ENCODE data around the gene ESYT2.

ESYT2 gene

GRCh38 chr7:158804335-158804734 is 25.0 kb downstream of the ESYT2 start:
- no peak for DNase-seq

GRCh38 chr7:158803367-158803969 is 25.8 kb downstream of the ESYT2 start:
- DNase-seq = no peak

DNA sequence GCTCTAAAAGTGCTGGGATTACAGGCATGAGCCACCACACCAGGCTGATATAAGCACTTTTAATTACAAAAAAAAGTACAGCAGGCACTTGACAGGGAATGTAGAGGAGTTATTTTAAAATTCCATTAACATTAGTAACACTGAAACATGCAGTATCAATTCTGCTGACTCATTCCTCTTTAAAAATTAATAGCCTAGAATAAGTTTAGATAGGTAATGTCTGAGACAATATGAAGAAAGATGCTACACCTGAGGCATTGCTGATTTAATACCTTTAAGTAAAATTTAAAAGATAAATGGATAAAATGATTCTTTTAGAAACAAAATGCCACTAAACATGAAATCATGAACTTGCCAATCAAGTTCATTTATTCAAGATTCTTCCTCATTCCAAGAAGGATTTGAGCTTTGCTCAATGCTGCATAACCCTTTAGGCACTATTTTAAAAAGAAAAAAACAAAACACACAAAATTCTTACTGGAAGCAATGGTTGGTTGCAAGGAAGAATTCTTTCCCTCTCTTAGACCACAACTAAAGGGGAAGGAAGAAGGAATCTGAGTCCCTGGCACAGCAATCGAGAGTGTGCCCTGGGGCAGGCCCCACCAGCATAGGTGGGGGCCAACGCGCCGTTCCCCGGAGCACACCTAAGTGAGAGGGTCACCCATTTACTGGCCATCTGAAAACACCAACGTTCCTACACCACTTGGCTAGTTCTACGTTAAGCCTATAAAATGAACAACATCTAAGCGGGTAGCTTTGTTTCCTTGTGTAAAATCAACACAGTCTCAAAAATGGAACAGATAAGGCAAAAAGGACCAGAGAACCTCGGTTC is 26.6 kb downstream of the ESYT2 start:
- no peak for DNase-seq

DNA sequence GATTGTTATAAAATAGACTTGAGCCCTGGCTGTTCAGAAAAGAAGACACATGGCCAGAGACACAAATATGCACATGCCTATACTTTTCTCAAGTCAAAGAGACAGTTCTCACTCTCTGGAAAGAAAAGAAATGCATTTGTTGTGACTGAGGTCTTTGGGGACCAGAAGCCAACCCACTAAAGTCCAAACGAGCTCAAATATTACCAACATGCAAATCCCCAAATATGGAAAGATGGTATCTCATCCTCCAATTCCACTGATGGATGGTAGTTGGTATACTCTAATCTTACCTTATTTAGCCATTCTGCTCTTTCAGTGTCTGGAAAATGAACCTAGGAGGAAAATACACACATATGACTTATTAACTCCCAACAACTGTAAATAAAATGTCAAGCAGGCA is 30.6 kb downstream of the ESYT2 start:
- DNase-seq = no peak

- no peak for DNase-seq
Measured at GRCh38 chr7:158796667-158797066, 32.6 kb downstream of the ESYT2 start.

DNA sequence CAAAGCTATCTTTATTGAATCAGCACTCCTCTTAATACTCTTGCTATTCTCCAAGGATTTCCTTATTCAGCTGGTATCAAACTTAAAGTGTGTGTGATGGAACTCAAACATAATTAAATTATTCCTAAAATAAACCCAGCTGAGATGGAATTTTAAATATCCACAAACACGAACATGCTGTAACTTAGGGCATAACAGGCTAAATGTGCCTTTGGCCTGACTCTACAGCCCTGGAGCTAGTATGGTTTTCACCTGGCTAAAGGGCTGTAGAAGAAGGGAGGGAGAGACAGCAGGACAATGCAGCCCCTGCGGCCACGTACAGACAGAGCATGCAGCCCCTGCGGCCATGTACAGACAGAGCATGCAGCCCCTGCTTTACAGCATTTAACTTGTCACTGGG is 34.0 kb downstream of the ESYT2 start:
- no peak for DNase-seq

DNA sequence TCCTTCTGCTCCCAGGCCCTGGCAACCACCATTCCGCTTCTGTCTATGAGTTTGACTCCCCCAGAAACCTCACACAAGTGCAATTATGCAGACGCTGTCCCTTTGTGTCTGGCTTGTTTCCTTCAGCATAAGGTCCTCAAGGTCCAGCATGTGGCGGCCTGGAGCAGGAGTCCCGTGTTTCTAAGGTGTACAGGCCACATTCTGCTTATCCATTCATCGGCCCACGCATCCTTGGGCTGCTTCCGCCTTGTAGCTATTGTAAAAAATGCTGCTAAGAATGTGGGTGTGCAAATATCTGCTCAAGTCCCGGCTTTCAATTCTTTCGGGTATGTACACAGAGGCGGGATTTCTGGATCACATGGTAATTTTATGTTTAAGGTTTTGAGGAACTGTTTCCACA is 38.2 kb downstream of the ESYT2 start:
- DNase-seq = no peak

DNA sequence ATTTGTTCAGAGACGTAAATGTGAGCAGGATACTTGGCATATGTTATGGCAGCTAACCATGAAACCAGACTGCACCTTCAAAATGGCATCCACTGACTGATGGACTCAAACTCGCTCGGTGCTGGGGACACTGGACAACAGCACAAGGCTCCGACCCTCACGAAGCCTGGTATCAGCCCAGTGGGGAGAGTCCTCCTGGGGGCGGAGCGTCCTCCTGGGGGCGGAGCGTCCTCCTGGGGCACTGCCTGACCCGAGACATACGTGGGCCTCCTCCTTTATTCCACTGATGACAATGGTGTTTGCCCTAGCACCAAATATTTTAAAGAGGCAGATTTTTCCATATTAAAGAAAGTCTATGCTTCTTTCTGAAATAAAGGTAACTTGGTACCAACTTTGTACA is 39.5 kb downstream of the ESYT2 start:
- no peak for DNase-seq

- DNase-seq = no peak
Measured at GRCh38 chr7:158786898-158787297, 42.4 kb downstream of the ESYT2 start.

GRCh38 chr7:158784270-158784669 is 45.0 kb downstream of the ESYT2 start:
- no peak for DNase-seq

DNA sequence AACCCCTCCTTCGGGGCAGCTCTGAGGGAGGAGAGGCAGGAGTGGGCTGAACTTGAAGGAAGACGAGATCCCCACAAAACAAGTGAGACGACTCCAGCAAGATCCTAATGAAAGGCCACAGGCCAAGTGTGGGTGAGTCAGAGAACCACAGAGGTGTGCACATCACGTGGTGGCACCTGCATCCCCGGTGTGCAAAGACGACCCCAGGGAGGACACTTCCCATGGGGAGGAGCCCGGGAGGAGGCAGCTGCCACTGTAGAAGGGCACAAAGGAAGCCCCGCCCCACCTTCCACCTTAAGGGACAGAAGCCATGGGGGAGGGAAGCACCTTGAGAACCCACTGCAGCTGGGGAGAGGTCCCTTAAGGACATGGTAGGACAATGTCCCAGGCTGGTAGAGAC is 45.7 kb downstream of the ESYT2 start:
- DNase-seq = no peak

DNA sequence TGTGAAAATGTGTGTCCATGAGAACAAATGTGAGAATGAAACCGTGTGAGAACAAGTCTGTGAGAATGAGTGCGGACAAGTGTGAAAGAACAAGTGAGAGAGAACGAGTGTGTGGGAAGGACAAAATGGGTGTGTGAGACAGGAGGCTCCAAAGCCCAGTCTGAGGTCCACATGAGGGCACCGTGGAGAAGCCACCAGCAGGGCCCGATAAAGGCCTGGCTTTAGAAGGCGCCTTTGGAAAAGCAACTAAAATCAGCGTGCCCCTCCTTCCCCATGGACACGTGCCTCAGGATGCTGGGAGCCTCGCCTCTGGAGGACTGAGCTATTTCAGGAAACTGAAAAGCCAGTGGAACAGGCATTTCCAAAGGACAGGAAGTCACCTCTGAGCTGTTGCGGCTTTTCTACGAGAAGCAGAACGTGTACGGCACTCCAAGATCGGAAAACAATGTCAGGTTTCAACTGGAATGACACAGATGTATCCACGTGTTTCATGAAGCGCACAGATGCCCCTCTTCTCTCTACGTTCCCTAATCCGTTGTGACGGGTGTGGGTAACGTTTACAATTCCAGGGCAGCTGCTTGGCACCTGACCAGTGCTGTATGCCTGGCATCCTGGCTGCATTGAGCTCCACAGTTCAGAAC is 46.4 kb downstream of the ESYT2 start:
- no peak for DNase-seq

DNA sequence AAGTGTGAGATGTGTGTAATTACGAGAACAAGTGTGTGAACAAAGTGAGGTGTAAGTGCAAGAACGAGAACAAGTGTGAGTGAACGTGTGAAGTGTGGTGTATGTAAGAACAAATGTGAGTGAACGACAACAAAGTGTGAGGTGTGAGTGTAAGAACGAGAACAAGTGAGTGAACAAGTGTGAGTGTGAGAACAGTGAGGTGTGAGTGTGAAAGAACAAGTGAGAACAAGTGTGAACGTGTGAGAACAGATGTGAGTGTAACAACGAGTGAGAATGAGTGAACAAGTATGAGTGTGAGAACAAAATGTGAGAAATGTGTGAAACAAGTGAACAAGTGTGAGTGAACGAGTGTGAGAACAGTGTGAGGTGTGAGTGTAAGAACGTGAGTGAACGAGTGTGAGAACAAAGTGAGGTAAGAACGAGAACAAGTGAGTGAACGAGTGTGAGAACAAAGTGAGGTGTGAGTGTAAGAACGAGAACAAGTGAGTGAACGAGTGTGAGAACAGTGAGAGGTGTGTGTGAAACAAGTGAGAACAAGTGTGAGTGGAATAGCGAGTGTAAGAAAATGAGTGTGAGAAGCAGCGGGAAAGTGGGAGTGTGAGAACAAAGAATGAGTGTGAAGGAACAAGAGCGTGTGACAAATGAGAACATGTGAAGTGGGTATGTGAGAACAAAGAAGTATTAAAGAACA is 47.2 kb downstream of the ESYT2 start:
- DNase-seq = no peak

DNA sequence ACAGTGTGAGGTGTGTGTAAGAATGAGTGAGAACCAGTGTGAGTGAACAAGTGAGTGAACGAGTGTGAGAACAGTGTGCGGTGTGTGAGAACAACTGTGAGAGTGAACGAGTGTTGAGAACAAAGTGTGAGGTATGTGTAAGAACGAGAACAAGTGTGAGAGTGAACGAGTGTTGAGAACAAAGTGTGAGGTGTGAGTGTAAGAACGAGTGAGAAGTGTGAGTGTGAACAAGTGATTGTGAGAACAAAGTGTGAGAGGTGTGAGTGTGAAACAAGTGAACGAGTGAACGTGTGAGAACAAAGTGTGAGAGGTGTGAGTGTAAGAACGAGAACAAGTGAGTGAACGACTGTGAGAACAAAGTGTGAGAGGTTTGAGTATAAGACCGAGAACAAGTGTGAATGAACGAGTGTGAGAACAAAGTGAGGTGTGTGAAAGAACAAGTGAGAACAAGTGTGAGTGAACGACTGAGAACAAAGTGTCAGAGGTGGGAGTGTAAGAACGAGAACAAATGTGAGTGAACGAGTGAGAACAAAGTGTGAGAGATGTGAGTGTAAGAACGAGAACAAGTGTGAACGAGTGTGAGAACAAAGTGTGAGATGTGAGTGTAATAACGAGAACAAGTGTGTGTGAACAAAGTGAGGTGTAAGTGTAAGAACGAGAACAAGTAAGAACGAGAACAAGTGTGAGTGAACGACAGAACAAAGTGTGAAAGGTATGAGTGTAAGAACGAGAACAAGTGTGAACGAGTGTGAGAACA is 47.9 kb downstream of the ESYT2 start:
- DNase-seq = no peak

DNA sequence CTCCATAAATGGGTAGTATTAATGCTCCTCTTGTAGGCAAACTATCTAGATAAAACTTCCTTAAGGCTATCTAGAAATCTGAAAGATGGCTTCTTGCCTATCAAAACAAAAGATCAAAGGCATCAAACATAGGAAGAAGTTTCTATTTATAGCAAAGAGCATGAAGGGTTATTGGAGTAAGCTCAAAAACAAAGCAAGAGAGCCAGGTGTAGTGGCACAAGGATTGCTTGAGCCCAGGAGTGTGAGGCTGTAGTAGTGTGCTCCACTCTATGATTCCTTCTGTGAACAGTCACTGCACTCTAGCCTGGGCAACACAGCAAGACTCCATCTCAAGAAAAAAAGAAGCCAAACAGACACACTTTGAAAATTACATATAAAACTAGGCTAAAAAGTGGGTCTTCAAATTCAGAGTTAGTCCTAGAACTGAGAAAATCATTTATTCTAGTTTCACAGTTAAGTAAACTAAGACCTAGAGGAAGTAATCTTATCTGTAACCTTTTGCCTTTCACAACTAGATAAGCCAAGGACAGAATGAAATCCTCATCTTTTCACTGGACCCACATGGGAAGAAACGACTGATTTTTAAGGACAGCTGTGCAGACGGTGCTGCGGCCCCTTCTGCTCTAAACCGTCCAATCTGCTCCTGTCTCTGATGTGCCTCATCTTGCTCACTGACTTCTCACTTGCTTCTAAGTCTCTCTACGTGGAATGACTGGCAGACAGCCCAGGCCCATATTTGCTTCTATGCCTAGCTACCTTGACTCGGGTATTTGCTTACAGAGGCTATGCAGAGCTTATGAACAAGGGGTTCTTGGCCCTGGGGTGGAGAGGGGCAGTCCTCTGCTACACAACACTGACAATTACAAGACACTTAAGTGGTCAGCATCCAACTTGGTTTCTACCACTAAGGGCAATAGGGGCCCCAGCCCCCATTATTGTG is 50.0 kb downstream of the ESYT2 start:
- no peak for DNase-seq

DNA sequence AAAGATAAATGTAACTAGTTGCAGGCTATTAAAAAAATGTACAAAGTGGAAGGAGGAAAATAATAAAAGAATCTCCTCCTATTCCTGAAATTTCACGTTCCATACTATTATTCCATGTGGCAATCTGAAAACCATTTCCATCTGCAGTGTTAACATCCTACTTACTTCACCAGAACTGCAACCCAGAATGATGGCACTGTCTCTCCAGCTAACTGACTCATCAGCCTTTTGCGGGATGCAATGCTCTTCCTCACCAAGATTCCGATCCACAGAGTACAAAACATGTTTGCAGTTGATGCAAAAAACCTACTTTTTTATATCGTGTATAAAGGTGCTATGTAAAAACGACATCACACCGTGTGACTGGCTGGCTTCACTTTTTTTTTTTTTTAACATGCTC is 50.8 kb downstream of the ESYT2 start:
- DNase-seq = no peak

DNA sequence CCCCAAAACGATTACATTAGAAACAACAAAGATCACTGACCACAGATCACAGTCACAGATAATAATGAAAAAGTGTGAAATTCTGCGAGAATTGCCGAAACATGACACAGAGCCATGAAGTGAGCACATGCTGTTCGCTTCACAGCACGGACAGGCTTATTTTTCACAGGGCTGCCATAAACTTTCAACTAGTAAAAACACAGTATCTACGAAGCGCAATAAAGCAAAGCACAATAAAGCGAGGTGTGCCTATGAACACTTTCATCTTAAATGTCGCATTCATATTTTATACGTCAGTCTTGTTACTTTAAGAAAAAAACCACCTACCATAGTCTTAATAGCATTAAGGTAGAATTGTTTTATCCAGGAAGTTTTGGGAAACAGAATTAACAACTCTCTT is 51.5 kb downstream of the ESYT2 start:
- DNase-seq = no peak

DNA sequence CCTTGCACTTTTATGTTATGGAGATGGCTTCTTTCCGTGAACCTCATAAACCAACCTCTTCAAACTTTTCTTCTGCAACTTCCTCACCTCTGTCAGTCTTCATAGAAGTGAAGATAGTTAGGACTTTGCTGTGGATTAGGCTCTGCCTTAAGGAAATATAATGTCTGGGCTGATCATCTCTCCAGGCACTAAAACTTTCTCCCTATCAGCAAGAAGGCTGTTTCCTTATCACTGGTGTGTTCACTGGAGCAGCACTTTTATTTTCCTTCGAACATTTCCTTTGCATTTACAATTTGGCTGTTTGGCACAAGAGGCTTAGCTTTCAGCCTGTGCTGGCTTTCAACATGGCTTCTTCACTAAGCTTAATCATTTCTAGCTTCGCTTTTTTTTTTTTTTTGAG is 52.8 kb downstream of the ESYT2 start:
- no peak for DNase-seq

DNA sequence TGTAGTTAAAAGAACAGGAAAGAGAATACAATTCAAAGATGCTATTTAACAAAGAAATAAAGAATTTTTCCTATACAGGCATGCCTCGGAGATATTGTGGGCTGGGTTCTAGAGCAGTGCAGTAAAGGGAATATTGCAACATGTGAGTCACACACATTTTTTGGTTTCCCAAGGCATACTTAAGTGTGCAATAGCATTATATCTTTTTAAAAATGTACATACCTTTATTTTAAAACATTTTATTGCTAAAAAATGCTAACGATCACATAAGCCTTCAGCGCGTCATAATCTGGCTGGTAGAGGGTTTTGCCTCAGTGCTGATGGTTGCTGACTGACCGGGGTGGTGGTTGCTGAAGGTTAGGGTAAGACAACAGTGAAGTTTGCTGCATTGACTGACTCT is 54.4 kb downstream of the ESYT2 start:
- DNase-seq = no peak

- DNase-seq = no peak
Measured at GRCh38 chr7:158772916-158773315, 56.4 kb downstream of the ESYT2 start.
